ENCODE measurements around the gene AMHR2. TPM values are rescaled to one million over a fixed set of nuclear protein-coding genes. Genes with fewer than 3 reads are reported as not detected.
A peak's percentile ranks its signal among the peaks of the same experiment; 100 is the strongest.
"Not testable (repeated sequence)": the region's sequence is repeated elsewhere in the genome, so short reads cannot be mapped to it uniquely, and the experiment has no call there.

The AMHR2 gene
- total RNA-seq: 10 to 100 TPM; 15.3 to 48.6 (median 35.0) TPM
- polyA plus RNA-seq: 10 to 100 TPM; 11.2 to 32.5 TPM
- long read RNA-seq, donor 1, transcript AMHR2-202 (9 exons, 1,437 nt): minor isoform, 9 of 113 reads
- long read RNA-seq, donor 1, transcript AMHR2-201 (11 exons, 1,863 nt): major isoform, 12 of 113 reads
- long read RNA-seq, donor 1, partial matches to known transcripts: 18 of 113 reads
- long read RNA-seq, donor 1, other reads (novel, unspliced or antisense): 73 of 113 reads
- long read RNA-seq, donor 2, transcript AMHR2-201 (11 exons, 1,863 nt): major isoform, 7 of 10 reads
- long read RNA-seq, donor 2, partial matches to known transcripts: 0 of 10 reads
- long read RNA-seq, donor 2, other reads (novel, unspliced or antisense): 0 of 10 reads
- long read RNA-seq, donor 3, transcript AMHR2-201 (11 exons, 1,863 nt): major isoform, 5 of 59 reads
- long read RNA-seq, donor 3, partial matches to known transcripts: 13 of 59 reads
- long read RNA-seq, donor 3, other reads (novel, unspliced or antisense): 40 of 59 reads

DNA sequence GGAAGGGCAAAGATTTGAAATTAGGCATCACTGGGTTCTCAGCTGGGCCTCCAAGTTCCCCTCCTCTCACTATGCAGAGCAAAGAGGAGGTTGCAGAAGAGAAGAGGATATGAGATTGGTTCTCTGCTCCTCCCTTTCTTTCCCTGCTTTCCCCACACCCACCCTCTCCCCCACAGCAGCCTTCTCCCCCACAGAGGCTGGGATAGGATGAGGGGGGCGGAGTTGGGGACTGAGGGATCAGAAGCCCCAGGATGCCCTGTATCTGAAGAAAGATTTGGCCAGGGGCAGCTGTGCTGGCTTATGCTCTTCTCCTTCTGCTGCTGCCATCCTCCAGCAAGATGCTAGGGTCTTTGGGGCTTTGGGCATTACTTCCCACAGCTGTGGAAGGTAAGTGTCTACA lies at the start of gene AMHR2:
Gene AMHR2 (plus strand): TSS at position 259 of the 400 bp plus-strand sequence. CDS start 80 bp downstream, at position 339.
- no peaks in the 10 kb centered on the region for H3K36me3 ChIP-seq
- no peak within 1 kb of the TSS for H3K4me3 ChIP-seq
- H3K27ac ChIP-seq: peak within 1 kb of the TSS; percentile 63 to 85
- TF ChIP-seq POLR2A (IDR thresholded peaks at IDR 0.05) (no peak), EP300 (IDR thresholded peaks at IDR 0.05) (no peak)
- TF ChIP-seq, protein P1, sequence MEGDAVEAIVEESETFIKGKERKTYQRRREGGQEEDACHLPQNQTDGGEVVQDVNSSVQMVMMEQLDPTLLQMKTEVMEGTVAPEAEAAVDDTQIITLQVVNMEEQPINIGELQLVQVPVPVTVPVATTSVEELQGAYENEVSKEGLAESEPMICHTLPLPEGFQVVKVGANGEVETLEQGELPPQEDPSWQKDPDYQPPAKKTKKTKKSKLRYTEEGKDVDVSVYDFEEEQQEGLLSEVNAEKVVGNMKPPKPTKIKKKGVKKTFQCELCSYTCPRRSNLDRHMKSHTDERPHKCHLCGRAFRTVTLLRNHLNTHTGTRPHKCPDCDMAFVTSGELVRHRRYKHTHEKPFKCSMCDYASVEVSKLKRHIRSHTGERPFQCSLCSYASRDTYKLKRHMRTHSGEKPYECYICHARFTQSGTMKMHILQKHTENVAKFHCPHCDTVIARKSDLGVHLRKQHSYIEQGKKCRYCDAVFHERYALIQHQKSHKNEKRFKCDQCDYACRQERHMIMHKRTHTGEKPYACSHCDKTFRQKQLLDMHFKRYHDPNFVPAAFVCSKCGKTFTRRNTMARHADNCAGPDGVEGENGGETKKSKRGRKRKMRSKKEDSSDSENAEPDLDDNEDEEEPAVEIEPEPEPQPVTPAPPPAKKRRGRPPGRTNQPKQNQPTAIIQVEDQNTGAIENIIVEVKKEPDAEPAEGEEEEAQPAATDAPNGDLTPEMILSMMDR (IDR thresholded peaks at IDR 0.05): no peak
- 65 to 71% (median 68%) methylated on average over 1 of the region's 1 CpG for WGBS, 3 donors
- intact Hi-C loops (cut with DNase I): loop anchor here in 1 of 4 donors (5.0 kb wide), 2 partner anchors 41 to 71 kb away; partner anchors contain the start of gene SP1
- peaks cover 21% of the 10 kb centered on the region for H3K4me1 ChIP-seq (ENCODE audit: insufficient read depth)
- H3K9me3 ChIP-seq: no peaks in the 10 kb centered on the region
- no peaks in the 10 kb centered on the region for H3K27me3 ChIP-seq
- DNase-seq: peak; percentile 50 to 57 (median 54)

DNA sequence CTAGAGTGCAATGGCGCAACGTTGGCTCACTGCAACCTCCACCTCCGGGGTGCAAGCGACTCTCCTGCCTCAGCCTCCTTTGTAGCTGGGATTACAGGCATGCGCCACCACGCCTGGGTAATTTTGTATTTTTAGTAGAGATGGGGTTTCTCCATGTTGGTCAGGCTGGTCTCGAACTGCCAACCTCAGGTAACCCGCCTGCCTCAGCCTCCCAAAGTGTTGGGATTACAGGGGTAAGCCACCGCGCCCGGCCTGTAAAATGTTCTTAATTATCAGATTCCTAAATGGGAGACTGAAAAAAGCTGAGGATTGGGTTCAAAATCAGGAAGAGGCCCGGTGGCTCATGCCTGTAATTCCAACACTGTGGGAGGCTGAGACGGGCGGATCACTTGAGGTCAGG lies 49.4 kb upstream of the AMHR2 start:
- H3K27ac ChIP-seq; intact Hi-C loops (cut with DNase I): not testable (repeated sequence)
- peak in 1 of 5 donors; percentile 28 for DNase-seq

DNA sequence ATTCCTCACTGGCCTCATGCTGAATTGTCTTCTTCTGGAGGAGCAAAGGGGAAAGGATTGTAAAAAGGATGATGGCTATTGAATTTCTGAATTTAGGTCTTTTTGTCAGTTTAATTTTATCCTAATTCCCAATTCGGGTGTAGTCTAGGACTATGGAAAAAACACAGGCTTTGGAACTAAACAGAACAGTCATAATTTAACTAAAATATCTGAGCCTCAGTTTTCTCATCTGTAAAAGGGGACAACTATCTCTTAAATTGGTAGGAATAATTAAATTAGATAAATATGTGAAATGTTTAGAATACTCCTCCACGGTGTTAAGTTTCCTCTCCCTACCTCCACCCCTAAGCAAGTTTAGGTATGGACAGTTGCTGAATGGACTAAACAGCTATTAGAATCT lies 46.9 kb upstream of the AMHR2 start:
- Histone ChIP-seq H3K36me3 (no peaks in the 10 kb centered on the region), H3K4me3 (no peak overlapping the region), H3K27me3 (no peaks in the 10 kb centered on the region), H3K27ac (no peak overlapping the region), H3K4me1 (ENCODE audit: insufficient read depth) (peaks cover 5% of the 10 kb centered on the region), H3K9me3 (no peaks in the 10 kb centered on the region)
- DNase-seq: no peak
- intact Hi-C loops (cut with DNase I): no loop called here
- whole genome bisulfite sequencing, 3 donors: 71 to 74% (median 73%) methylated on average over 2 of the region's 2 CpGs
- TF ChIP-seq, protein P1 (IDR thresholded peaks at IDR 0.05): no peak
- no peak for TF ChIP-seq EP300 (IDR thresholded peaks at IDR 0.05)
- TF ChIP-seq POLR2A (IDR thresholded peaks at IDR 0.05): no peak

More for the DNA sequence above, 49.4 kb upstream of the AMHR2 start:
- H3K4me3 ChIP-seq; H3K27me3 ChIP-seq; H3K4me1 ChIP-seq (ENCODE audit: insufficient read depth); H3K9me3 ChIP-seq; H3K36me3 ChIP-seq: not testable (repeated sequence)
- 88 to 89% (median 88%) methylated on average over 14 of the region's 14 CpGs for WGBS, 3 donors

DNA sequence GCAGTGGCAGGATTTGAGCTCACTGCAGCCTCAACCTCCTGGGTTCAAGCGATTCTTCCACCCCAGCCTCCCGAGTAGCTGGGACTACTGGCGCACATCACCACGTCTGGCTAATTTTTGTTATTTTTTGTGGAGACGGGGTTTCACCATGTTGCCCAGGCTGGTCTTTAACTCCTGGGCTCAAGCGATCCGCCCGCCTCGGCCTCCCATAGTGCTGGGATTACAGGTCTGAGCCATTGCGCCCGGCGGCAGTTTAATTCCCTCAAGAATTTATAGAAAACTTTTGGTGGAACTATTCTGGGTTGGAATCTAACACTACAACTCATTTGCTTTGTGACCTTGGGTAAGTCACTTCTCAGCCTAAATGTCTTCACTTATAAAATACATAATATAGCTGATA lies 45.4 kb upstream of the AMHR2 start:
- WGBS, 3 donors: 97 to 99% (median 98%) methylated on average over 12 of the region's 12 CpGs
- Histone ChIP-seq H3K9me3 (no peaks in the 10 kb centered on the region), H3K27ac (no peak overlapping the region), H3K27me3 (no peaks in the 10 kb centered on the region), H3K4me3 (no peak overlapping the region), H3K36me3 (no peaks in the 10 kb centered on the region), H3K4me1 (ENCODE audit: insufficient read depth) (peaks cover 13% of the 10 kb centered on the region)
- TF ChIP-seq POLR2A (IDR thresholded peaks at IDR 0.05) (no peak), EP300 (IDR thresholded peaks at IDR 0.05) (no peak)
- TF ChIP-seq, protein P1 (IDR thresholded peaks at IDR 0.05): no peak
- peak in 3 of 5 donors; percentile 37 to 47 (median 43) for DNase-seq
- intact Hi-C loops (cut with DNase I): no loop called here
